GM21528 (cell line): Measurements from ENCODE around the gene ITGA6.

Experiments used
- ATAC-seq: cut with Tn5 transposase; IDR thresholded peaks from one replicate; pipeline ENCODE4 v1.9.1; 2021; ENCODE audit warnings: mild to moderate bottlenecking, moderate library complexity; ENCODE audit not compliant: unreplicated experiment, low FRiP score

ITGA6 gene

DNA sequence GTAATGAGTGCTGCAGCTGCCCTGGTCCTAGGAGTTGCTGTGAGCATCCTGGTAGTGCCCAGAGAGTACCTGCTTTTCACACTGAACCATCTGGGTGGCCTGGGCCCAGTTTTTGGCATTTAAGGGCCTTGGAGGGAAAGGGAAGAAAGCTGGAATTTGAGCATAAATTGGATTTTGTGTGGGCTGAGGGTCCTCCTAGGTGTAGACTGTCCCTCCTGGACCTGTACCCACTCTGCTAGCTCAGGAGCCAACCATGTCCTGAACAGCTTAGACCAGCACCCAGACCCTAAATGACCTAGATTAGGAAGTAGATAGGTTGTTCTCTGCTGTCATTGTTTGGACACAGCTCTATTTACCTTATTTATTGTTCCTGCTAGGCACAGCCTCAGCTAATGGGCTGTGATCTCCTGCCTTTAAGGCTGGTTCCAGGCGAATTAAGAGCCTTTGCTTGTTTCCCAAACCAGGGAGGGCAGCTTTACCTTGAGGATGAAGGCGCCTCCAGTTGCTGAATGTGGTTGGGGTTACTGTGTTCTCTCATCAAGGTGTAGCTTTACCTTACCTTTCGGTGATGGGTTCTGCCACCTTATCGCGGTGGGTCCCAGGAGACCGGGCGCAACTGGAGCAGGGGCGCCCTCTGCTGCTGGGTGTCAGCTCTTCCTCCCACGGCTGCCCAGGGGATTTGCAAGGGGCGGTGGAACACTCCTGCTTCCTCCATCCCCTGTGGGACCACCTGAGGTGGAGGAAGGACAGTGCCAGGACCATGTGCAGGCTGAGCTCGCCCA, 34.4 kb downstream of the ITGA6 start:
- no peak for ATAC-seq

DNA sequence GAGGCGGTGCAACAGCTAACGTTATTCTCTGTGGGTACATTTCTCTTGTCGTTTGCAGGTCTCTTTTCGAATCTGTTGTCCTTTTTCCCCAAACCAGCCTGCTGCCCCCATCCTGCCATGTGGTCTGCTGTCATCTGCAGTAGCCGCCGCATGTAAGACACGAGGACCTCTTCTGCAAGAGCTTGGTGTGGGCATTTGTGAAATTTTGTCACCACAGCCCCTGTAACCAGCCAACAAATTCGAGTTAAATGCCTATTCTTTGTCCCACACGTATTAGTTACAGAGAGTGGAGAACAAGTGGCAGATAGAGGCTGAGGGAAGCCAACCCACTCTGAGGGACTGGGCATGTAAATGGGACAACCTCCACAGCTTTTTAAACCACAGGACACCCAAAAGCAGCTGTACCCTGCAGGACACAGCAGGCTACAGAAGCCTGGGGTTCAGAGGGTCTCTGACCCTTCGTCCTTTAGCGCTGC, 35.0 kb downstream of the ITGA6 start:
- ATAC-seq, result no peak

DNA sequence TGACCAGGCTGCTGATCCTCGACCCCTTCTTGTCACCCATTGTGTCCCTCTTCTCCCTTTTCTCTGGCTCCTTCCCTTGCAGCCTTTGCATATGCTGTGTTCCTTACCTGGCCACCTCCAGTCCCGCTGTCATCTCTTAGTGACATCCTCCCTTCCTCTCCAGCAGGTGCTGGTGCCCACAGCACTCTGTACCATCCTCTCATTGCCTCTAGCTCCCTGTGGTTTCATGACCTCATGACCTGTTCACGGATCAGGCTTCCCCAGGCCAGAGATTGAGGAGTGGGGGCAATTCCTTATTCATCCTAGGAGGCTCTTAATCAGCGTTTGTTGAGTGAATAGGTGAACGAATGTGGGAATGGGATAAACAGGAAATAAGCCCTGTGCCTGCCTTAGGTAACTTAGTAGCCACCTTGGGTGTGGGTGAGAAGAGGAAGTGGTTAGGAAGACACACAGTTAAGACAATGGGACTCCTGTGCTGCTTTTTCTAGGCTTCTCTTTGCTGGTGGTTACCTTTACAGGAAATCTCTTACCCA, 35.5 kb downstream of the ITGA6 start:
- no peak for ATAC-seq

DNA sequence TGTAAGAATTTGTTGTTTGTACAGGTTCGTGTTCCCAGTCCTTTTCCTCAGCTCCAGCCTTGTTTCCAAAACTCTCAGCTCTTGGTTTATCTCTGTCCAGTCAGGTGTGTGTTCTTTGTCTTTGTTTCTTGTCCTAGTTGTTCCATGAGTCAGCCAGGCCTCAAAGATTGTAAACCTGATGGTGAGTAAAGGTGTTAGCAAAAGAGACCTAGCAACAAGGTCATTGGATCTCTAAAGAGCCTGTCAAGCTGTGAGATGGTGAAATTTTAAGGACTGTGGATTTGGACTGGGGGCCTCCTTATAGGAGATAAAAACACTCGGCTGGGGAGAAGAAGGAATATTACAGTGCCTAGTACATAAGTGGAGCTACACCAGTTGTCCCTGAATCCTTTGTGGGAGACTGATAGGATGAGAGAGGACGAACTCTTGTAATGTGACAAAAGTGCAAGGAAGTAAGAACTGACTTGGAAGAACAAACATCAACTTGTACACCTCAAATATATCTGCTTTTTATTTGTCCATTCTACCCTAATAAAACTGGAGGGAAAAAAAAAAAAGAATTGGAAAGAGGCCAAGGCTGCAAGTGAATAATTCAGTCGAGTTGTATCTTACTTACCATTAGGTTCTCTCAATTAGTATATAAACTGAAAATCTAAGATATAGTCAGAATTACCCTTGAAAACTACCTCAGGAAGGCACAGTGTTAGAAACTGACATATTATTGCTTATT, 37.2 kb downstream of the ITGA6 start:
- no peak for ATAC-seq

DNA sequence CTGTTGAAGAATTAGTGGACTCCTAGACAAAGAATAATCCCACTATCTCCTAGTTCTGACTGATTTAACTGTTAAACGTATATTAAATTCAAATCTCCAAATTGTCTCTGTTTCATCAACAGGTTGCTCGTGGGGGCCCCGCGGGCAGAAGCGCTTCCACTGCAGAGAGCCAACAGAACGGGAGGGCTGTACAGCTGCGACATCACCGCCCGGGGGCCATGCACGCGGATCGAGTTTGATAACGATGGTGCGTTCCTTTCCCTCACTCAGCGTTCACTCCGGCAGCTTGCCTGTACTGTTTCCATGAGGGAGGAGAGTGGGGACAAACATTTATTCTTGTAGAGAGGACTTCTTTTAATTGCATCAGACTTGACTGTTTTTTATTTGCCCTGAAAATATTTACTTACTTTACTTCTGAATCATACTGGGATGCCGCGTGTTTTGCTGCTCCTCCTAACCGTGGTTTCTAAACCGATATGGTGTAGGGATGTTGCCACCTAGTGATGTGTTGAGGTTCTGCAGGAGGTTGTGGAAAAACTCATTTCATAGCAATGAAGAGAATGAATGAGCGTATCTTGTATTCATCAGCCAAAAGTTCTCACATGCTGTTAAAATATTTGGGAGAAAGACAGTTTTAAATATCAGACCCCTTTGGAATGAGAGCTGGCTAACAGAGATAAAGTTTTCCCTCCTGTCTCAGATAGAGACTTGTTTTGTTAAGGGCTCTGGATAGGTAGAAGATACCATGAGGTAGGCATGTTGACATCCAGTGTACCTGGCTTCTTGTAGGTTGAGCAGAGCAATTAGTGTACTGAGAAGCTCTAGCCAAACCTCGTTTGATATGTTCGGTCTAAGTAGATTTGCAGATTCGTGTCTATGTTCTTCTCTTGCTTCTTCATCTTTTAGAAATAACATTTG, 38.3 kb downstream of the ITGA6 start:
- no peak for ATAC-seq

DNA sequence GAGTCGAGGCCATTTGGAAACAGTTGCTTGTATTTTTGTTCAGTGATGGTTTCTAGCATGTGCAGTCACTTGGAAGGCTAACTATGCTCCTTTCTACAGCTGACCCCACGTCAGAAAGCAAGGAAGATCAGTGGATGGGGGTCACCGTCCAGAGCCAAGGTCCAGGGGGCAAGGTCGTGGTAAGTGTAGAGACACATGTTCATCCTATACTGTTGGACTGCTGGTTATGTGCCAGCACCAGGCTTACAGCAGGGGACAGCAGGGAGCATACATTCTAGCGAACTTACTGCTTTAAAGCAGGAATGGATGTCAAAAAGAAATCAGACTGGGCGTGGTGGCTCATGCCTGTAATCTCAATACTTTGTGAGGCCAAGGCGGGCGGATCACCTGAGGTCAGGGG, 40.0 kb downstream of the ITGA6 start:
- ATAC-seq, result no peak

DNA sequence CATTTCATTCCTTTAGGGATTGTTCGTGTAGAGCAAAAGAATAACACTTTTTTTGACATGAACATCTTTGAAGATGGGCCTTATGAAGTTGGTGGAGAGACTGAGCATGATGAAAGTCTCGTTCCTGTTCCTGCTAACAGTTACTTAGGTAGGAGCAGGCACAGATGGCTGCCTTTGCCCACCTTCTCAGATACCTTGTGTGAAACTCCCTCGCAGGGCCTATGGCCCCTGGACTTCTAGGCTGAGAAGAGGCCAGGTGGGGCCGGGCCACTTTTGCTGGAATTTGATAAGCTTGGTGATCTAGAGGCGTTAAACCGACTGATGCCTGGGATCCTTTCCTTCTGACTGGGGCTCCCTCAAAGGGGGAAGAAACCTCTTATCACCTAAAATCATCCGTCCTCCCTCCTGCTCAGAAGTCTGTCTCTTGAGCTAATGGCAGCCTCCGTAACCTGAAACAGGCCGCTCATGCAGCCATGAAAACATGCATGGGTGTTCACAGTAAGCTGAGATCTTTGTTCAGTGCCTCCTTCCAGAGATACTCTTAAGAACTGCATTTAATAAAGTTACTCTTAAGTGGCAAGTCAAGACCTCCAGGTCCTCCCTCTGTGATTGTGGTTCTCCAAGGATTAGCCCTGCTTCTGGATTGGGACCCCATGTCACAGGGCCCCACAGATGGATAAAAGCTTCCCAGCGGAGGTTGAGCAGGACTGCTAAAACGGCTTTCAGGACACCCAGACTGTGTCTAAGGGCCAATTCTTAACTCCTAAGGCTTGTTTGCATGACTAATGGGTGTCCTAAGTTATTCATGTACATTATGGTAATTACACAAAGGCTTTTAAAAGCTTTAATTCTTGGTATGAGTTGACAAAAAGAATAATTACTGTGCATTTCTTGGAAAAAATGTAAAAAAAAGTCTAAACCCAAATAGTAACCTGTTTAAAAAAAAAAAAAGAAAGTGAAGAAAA, 43.9 kb downstream of the ITGA6 start:
- no peak for ATAC-seq

DNA sequence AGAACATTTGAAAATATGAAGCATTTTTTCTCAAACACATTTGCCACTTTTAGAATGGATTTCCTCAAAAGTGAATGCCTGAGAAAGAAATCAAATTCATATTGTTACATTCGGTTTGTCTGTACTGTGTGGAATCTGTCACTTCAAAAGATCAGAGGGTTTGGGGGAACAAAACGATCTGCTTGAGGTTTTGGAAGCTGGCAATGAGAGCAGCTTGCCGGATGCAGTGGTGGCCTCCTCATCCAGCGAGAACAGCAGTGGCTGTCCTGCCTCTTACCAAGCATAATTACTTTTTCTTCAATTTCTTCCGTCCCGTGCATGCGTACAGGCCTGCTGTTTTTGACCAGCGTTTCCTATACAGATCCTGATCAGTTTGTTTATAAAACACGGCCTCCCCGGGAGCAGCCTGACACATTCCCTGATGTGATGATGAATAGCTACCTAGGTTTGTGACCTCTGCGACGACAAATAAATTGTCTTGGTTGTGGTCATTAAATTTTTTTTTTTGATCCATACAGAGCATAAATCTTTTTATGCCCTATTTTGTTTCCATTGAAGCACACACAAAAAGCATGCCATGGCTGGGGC, 45.2 kb downstream of the ITGA6 start:
- no peak for ATAC-seq

DNA sequence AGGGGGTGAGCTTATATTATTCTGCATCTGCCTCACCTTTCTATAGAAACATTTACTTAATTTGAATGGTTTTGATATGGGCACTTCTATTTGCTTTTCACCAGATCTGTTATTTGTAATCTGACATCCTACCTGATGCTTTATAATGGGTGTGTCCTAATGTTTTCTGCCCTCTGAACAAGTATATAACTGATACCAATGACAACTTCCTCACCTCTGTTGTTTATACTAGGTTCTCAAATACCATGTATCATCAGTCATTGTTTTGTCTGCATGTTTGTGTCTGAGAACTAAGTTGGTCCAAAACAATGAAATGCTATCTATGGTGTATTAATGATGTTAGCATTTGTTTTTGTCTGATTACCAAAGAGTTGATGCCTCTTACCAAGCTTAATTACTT, 45.8 kb downstream of the ITGA6 start:
- no peak for ATAC-seq

DNA sequence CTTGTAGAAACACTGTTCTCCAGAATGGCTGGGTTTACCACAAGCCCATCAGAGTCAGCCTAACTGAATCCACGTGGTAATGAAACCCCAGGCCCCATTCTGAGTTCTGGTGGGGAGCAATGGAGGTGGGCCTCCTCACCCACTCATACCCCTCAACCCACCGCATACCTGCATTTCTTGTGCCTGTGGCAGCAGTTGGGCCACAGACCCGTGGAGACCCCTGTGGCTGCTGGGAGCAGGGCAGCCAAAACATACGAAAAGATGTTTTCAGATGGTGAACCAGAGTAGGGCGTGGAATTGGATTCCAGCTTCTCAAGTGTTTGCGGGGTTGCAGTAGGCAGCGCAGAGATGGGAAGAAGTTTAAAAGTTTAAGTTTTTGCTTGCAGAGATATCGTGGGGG, 51.0 kb downstream of the ITGA6 start:
- ATAC-seq, result no peak

DNA sequence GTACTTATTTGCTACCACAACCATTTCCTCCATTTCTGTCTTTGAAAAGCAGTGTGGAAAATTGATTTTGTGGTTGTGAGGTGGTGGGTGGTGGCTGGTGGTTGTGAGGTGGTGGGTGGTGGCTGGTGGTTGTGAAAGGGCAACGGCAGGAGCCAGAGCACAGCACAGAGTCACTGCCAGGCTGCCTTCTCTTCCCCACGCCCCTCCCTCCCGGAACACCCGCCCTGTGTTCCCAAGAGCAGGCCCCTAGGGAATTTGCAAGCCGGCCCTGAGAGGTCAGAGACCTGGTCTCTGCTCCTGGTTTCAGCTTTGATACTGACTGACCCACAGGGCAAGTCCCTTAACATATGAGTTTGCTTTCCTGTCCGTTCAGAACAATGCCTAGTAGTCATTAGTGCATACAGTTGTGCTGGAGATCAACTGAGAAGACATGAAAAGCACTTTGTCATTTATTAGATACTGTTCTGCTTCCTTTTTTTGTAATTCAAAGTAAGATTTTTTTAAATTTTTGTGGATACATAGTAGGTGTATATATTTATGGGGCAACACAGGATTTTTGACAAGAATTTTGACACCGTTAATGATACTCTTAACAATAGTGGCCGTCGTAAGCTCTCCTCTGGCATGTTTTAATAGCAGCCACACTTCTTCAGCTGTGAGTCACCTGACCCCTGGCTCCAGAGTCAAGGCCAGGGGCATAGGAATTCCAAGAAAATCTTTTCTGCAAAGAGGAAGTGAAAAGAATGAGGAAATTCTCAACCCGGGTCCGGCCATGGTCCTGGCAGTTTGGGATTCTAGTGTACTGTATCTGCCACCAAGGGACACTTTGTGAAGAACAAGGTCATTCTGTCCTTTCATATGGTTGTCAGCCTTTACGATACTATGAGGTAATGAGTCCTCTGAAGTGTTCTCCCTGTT, 53.2 kb downstream of the ITGA6 start:
- ATAC-seq, result no peak

DNA sequence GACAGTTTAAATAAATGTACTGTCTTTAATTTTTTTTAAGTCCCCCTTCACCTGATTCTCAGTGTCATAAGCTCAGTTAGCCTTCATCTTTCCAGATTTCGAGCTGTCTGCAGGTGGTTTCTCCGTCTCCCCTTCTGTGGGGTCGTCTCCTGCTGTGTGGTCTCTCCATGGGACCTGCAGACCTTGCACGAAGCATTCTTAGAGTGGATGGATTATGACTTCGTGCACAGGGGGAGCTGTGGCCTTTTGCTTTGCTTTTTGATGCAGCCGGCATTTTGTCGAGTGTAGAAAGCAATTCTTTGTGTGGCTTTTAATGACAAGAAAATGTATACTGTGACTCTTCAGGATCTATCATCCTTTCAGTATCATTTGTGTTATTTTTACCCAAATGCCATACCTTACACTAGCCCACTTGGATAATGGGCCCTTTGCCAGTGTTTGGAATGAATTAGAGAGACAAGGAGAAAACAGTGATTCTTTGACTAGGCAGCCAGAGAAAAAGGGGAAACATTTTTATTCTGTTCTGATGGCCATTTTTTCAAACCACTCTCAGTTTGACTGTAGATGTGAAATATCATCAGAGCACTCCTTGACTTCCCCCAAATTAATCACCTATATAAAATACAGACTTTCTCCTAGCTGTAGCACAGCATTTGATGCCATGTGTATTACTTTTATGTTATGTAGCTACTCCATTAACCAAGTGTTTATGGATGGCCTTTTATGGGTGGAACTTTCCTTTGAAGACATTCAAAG, 54.3 kb downstream of the ITGA6 start:
- ATAC-seq, result no peak

DNA sequence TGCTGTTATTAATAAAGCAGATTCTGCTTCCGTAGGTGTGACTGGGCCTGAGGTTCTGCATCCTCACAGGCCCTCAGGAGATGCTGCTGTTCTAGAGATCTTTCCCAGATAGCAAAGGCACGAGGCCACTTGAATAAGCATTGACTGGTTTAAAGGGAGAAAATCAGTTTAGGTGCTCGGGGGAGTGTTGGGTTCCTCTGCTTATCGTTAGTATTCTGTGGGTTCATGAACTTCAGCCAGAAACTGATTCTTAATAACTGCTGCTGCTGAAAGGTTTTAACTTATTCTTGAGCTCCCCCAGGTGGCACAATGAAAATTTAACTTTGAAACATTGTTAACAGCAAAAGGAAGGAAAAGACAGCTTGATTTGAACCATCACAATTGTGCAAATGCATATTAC, 56.9 kb downstream of the ITGA6 start:
- ATAC-seq, result no peak

DNA sequence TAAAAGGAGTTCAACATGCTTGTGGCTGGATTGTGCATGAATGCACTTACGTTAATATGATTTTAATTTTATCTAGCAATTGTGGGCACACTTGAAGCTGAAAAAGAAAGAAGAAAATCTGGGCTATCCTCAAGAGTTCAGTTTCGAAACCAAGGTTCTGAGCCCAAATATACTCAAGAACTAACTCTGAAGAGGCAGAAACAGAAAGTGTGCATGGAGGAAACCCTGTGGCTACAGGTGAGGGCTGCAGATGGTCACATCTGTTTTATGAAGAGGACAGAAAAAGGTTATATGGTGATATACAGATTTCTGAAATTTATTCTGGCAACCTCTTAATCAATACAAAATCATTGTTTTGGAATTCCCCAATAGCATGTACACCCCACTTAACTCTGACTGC, 57.3 kb downstream of the ITGA6 start:
- no peak for ATAC-seq

DNA sequence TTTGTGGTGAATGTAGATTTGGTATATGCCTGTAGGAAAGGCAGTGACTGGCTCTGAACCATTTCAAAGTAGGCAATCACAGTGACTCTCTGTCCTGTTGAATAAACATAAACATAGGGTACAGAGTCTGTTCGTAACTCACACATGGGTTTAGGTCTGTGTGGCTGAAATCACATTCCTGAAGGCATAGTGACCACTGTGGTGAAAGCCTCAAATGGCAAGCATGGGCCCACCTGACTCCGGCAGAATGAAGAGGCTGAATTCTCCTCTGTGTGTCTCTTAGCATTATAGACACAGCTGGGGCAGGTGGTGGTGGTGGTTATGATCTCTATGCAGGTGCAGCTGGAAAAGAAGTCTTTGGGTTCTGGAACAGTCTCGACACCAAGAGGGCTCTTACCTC, 61.2 kb downstream of the ITGA6 start:
- ATAC-seq, result no peak

DNA sequence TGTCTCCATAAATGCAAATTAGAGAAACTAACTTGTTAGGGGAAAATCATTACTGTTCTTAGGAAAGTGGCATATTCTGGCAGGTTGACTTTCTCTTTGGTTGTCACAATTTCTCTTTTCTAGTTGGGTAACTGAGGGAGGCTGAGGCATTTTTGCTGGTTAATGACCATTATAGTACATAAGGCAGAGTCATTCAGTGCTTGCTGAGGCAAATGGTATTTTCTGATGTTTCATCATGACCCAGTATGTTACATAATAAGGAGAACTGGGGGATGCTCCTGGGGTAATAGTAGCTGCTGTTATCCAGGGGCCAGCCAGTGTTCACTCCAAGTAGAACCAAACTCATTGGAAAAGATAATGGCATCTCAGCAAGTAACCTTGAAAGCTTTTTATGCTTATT, 62.3 kb downstream of the ITGA6 start:
- no peak for ATAC-seq

DNA sequence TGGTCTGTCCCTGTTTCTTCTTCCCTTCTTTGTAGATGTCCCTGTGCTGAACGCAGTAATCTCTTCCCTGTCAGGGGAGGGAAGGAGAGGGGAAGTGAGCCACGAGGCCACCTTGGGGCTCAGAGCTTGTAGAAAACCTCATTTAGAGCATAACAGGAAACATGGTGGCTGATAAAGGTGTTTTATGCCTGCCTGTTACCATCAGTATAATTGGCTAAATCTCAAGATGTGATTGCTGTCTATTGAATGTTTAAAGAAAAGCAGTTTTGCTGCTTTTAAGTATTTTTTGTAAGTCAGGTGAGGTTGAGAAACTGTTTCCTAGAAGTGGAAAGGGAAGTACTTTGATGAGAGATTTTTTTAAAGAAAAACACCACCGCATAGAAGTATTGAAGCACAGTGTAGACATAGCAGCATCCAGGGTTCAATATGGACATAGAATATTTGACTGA, 68.8 kb downstream of the ITGA6 start:
- no peak for ATAC-seq
